Transverse colon (tissue), 4 donors: Measurements from ENCODE around the gene PBX3. TPM values are rescaled to one million over a fixed set of nuclear protein-coding genes. Genes with fewer than 3 reads are reported as not detected.

Source experiments
- DNase-seq: peaks from one replicate; pipeline ENCODE4 v3.0.0-alpha.2; 2019
- H3K27ac ChIP-seq, 4 donors: fragments of 200-600 bp; sonication (generic); 2 replicates each; pipeline ENCODE4 v1.5.1; 2016 to 2018; ENCODE audit warnings: inconsistent platforms in 4 of 4
- H3K27me3 ChIP-seq: fragments of 200-600 bp; sonication (generic); 2 replicates; pipeline ENCODE4 v1.5.1; 2017; ENCODE audit warnings: inconsistent platforms
- H3K36me3 ChIP-seq, 4 donors: fragments of 200-600 bp; sonication (generic); 2 replicates each; pipeline ENCODE4 v1.5.1; 2017 to 2019; ENCODE audit warnings: inconsistent platforms in 4 of 4
- H3K4me1 ChIP-seq, 4 donors: fragments of 200-600 bp; sonication (generic); 2 replicates each; pipeline ENCODE4 v1.5.1; 2017 to 2020; ENCODE audit warnings: inconsistent platforms in 4 of 4
- H3K4me3 ChIP-seq, 4 donors: fragments of 200-600 bp; sonication (generic); 1 replicate in 1 of 4; 2 replicates in 3 of 4; pipeline versions ENCODE4 v1.5.1 to v1.6.1; 2017 to 2019; ENCODE audit warnings: inconsistent platforms in 4 of 4
- H3K9me3 ChIP-seq, 2 donors: fragments of 200-600 bp; sonication (generic); 2 replicates each; pipeline ENCODE4 v1.5.1; 2017 to 2019; ENCODE audit warnings: inconsistent platforms in 2 of 2
- EP300 ChIP-seq: sonication (generic); formaldehyde crosslinking; IDR thresholded peaks from one replicate; pipeline ENCODE4 v1.6.1; 2017; ENCODE audit warnings: antibody characterized with exemption, low read depth
- POLR2A ChIP-seq: fragments of 450-650 bp; IDR thresholded peaks from one replicate; pipeline ENCODE4 v1.6.1; 2016; ENCODE audit warnings: antibody characterized with exemption, mild to moderate bottlenecking, moderate library complexity
- POLR2AphosphoS5 ChIP-seq, 3 donors: sonication (generic); formaldehyde crosslinking; IDR thresholded peaks; one replicate each; pipeline ENCODE4 v1.6.1; 2016; ENCODE audit warnings: antibody characterized with exemption in 3 of 3
- WGBS, 2 donors: methylation state at CpG; one replicate each; pipeline ENCODE4 v1.1.5; 2018; ENCODE audit warnings: low coverage in 1 of 2; 5-methylcytosine and 5-hydroxymethylcytosine counted together
- in situ Hi-C, 4 donors: fragments of 200-750 bp; cut with MboI; loops; one replicate each; pipeline versions ENCODE4 v1.15.0 to v1.15.1; 2017; ENCODE audit warnings: low sequenced_read_pairs in 3 of 4, low pct_ligation_motif_present in 1 of 4, low pct_unique_long_range_greater_than_20kb in 1 of 4
- intact Hi-C: fragments of 100-400 bp; cut with DNase I; formaldehyde crosslinking; loops from one replicate; pipeline ENCODE4 v1.15.1; 2023; ENCODE audit warnings: low total_unique reads
- total RNA-seq, 4 donors: library from RNA; depleted of rRNA; stranded (reverse); fragments of >200 nt; gene quantifications; one replicate each; pipeline ENCODE4 v1.1.0, GENCODE V29; 2016
- TF ChIP-seq, protein P1 (sequence below), 5 experiments: fragments of 200-600 bp in 3 of 5; fragments of 450-650 bp in 2 of 5; sonication (generic) in 3 of 5; IDR thresholded peaks; 1 replicate in 2 of 5; 2 replicates in 3 of 5; pipeline ENCODE4 v1.5.1; 2016 to 2017; ENCODE audit warnings: antibody characterized with exemption in 5 of 5, inconsistent platforms in 3 of 5, mild to moderate bottlenecking in 2 of 5, moderate library complexity in 1 of 5

PBX3 gene
- total RNA-seq, 4 donors from 2014 or later, result 16.4 to 70.3 (median 20.4) TPM

DNA sequence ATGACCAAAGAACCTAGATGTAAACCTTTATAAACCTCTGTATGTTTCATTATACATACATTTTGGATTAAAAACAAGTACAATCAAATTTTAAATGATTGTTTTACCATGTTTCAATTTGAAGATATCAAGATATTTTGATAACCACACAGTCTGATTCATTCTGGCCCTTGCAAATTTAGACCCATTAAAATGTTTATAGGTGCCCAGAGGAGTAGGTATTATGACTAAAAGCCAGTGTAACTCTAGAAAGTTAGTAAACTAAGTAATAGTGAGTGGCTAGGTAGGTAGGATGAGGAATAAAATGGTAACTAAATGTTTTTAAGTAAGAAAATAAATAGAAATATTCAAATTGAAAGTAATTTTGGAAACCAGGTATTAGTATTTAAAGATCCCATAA lies 165.5 kb downstream of the PBX3 start:
- H3K4me3 ChIP-seq, result no peak overlapping the region
- H3K9me3 ChIP-seq, result no peaks in the 10 kb centered on the region
- peaks cover 0 to 4% (median 0%) of the 10 kb centered on the region in 4 donors for H3K4me1 ChIP-seq
- H3K36me3 ChIP-seq, result no peaks in the 10 kb centered on the region
- no peaks in the 10 kb centered on the region for H3K27me3 ChIP-seq
- TF ChIP-seq POLR2AphosphoS5 (IDR thresholded peaks at IDR 0.05), result no peak
- TF ChIP-seq POLR2A, result no peak
- TF ChIP-seq, protein P1, sequence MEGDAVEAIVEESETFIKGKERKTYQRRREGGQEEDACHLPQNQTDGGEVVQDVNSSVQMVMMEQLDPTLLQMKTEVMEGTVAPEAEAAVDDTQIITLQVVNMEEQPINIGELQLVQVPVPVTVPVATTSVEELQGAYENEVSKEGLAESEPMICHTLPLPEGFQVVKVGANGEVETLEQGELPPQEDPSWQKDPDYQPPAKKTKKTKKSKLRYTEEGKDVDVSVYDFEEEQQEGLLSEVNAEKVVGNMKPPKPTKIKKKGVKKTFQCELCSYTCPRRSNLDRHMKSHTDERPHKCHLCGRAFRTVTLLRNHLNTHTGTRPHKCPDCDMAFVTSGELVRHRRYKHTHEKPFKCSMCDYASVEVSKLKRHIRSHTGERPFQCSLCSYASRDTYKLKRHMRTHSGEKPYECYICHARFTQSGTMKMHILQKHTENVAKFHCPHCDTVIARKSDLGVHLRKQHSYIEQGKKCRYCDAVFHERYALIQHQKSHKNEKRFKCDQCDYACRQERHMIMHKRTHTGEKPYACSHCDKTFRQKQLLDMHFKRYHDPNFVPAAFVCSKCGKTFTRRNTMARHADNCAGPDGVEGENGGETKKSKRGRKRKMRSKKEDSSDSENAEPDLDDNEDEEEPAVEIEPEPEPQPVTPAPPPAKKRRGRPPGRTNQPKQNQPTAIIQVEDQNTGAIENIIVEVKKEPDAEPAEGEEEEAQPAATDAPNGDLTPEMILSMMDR (IDR thresholded peaks at IDR 0.05), result no peak
- no peak for TF ChIP-seq EP300
- in situ Hi-C loops (no loop called here), intact Hi-C loops (no loop called here)
- H3K27ac ChIP-seq, result no peak overlapping the region
- no peak for DNase-seq

DNA sequence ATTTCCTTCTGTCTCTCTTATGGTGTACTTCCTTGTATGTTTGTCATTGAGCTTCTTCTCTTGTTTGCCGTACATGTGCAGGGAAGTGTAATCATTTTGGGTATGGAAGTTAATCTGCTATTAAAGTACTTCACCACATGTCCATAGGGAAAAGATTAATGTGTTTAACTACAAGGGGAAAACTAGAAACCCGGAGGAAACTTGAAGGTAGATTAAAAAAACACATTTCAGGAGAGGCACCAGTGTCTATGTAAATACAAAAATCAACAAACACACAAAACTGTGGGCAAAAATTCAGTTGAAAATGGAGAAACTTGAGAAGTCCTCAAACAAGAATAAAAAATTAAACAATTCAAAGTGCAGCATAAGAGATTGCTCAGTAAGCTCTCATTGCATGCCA lies 166.4 kb downstream of the PBX3 start:
- WGBS, 2 donors, result 83 to 86% methylated on average over 2 of the region's 2 CpGs

DNA sequence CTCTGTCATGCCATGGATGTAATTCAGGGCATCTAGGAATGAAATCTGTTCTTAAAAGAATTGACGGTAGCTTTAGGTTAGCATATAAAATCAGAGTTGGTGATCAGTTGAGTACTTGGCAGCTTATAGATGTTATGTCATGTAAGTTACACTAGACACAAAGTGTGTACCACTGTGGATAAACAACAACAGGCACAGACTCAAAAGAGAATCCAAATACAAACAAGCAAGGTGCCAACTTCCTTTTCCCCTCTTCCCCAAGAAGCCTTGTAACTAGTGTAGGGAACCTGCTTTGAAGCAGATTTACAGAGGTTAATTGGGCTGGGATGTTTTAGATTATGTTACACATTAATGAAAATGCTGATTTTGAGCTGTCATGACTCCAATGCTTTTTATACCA lies 167.2 kb downstream of the PBX3 start:
- Histone ChIP-seq H3K27ac (no peak overlapping the region), H3K9me3 (no peaks in the 10 kb centered on the region), H3K27me3 (no peaks in the 10 kb centered on the region), H3K36me3 (no peaks in the 10 kb centered on the region), H3K4me3 (no peak overlapping the region), H3K4me1 (no peaks in the 10 kb centered on the region)
- 89 to 90% methylated on average over 1 of the region's 1 CpG for WGBS, 2 donors
- TF ChIP-seq, protein P1 (IDR thresholded peaks at IDR 0.05), result no peak
- no peak for TF ChIP-seq EP300
- no peak for TF ChIP-seq POLR2A
- TF ChIP-seq POLR2AphosphoS5 (IDR thresholded peaks at IDR 0.05), result no peak
- intact Hi-C loops, result no loop called here
- DNase-seq, result no peak
- in situ Hi-C loops, result no loop called here

More for the DNA sequence above, 166.4 kb downstream of the PBX3 start:
- no peak for DNase-seq
- Histone ChIP-seq H3K9me3 (no peaks in the 10 kb centered on the region), H3K36me3 (no peaks in the 10 kb centered on the region), H3K4me3 (no peak overlapping the region), H3K27me3 (no peaks in the 10 kb centered on the region), H3K27ac (no peak overlapping the region), H3K4me1 (peaks cover 0 to 4% (median 0%) of the 10 kb centered on the region in 4 donors)
- in situ Hi-C loops (no loop called here), intact Hi-C loops (no loop called here)
- TF ChIP-seq, protein P1 (IDR thresholded peaks at IDR 0.05), result no peak
- TF ChIP-seq POLR2AphosphoS5 (IDR thresholded peaks at IDR 0.05) (no peak), POLR2A (no peak)

DNA sequence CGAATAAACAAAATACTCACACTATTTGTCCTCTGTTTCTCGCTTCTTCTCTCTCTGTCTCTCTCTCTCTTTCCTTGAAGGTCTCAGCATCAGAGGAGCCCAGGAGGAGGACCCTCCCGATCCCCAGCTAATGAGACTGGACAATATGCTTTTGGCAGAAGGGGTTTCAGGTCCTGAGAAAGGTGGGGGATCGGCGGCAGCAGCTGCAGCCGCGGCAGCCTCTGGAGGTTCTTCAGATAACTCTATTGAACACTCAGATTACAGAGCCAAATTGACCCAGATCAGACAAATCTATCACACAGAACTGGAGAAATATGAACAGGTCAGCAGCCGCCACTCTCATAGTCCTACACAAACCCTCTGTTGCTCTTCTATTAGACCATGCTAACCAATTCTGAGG lies 168.4 kb downstream of the PBX3 start:
- no peak for DNase-seq
- no peak for TF ChIP-seq POLR2AphosphoS5 (IDR thresholded peaks at IDR 0.05)
- TF ChIP-seq POLR2A, result no peak
- no peak for TF ChIP-seq EP300
- TF ChIP-seq, protein P1 (IDR thresholded peaks at IDR 0.05), result no peak
- no peak overlapping the region for H3K4me3 ChIP-seq
- 93 to 97% methylated on average over 3 to 8 of the region's 8 CpGs for WGBS, 2 donors
- no peaks in the 10 kb centered on the region for H3K9me3 ChIP-seq
- no peaks in the 10 kb centered on the region for H3K36me3 ChIP-seq
- H3K27ac ChIP-seq, result no peak overlapping the region
- no peaks in the 10 kb centered on the region for H3K27me3 ChIP-seq
- in situ Hi-C loops, result no loop called here
- no peaks in the 10 kb centered on the region for H3K4me1 ChIP-seq
- intact Hi-C loops, result no loop called here
